H9 (cell line): ENCODE measurements around the gene PDCD7. TPM values are rescaled to one million over a fixed set of nuclear protein-coding genes. Genes with fewer than 3 reads are reported as not detected.
"Not testable (repeated sequence)": the region's sequence is repeated elsewhere in the genome, so short reads cannot be mapped to it uniquely, and the experiment has no call there.

ENCODE experiments used
- DNase-seq: peaks from one replicate; pipeline ENCODE4 v3.0.0-alpha.2; 2017
- H2AFZ ChIP-seq: one replicate; pipeline ENCODE4 v1.6.1; 2013; ENCODE audit warnings: mild to moderate bottlenecking, low read length, control low read depth, moderate library complexity
- H2AK5ac ChIP-seq: 2 replicates; pipeline ENCODE4 v1.6.1; 2013; ENCODE audit warnings: low read length, control low read depth, mixed read lengths; ENCODE audit not compliant: insufficient read length
- H2BK120ac ChIP-seq: one replicate; pipeline ENCODE4 v1.6.1; 2013; ENCODE audit warnings: low read depth, mild to moderate bottlenecking, low read length, control low read depth, inconsistent platforms; ENCODE audit not compliant: poor library complexity, severe bottlenecking
- H2BK12ac ChIP-seq: 2 replicates; pipeline ENCODE4 v1.6.1; 2013; ENCODE audit warnings: low read length, control low read depth, mixed read lengths, low read depth; ENCODE audit not compliant: insufficient read length
- H2BK15ac ChIP-seq: 2 replicates; pipeline ENCODE4 v1.6.1; 2013; ENCODE audit warnings: low read depth, low read length, control low read depth
- H2BK20ac ChIP-seq: one replicate; pipeline ENCODE4 v1.6.1; 2013; ENCODE audit warnings: low read depth, mild to moderate bottlenecking, low read length, control low read depth, inconsistent platforms; ENCODE audit not compliant: poor library complexity, severe bottlenecking
- H2BK5ac ChIP-seq: 2 replicates; pipeline ENCODE4 v1.6.1; 2013; ENCODE audit warnings: low read length, control low read depth, mixed read lengths; ENCODE audit not compliant: insufficient read length
- H3K14ac ChIP-seq: 2 replicates; pipeline ENCODE4 v1.6.1; 2013; ENCODE audit warnings: low read length, control low read depth; ENCODE audit not compliant: insufficient read depth
- H3K18ac ChIP-seq: 2 replicates; pipeline ENCODE4 v1.6.1; 2013; ENCODE audit warnings: low read depth, mild to moderate bottlenecking, mixed read lengths, low read length, control low read depth; ENCODE audit not compliant: insufficient read length
- H3K23ac ChIP-seq: 2 replicates; pipeline ENCODE4 v1.6.1; 2013; ENCODE audit warnings: low read length, control low read depth, mixed read lengths, low read depth; ENCODE audit not compliant: insufficient read length
- H3K23me2 ChIP-seq: 2 replicates; pipeline ENCODE4 v1.6.1; 2013; ENCODE audit warnings: low read depth, mild to moderate bottlenecking, mixed read lengths, low read length, control low read depth; ENCODE audit not compliant: insufficient read length, poor library complexity, severe bottlenecking
- H3K27ac ChIP-seq: 2 replicates; pipeline ENCODE4 v1.5.1; 2013; ENCODE audit warnings: low read length, control low read depth, mixed read lengths, low read depth; ENCODE audit not compliant: insufficient read length
- H3K27me3 ChIP-seq: 2 replicates; pipeline ENCODE4 v1.6.1; 2013; ENCODE audit warnings: low read length, control low read depth, inconsistent platforms; ENCODE audit not compliant: insufficient read depth
- H3K4ac ChIP-seq: 2 replicates; pipeline ENCODE4 v1.6.1; 2013; ENCODE audit warnings: low read depth, mild to moderate bottlenecking, control low read depth, inconsistent platforms, low read length, moderate library complexity
- H3K4me1 ChIP-seq: 2 replicates; pipeline ENCODE4 v1.6.1; 2013; ENCODE audit warnings: low read length, control low read depth, inconsistent platforms; ENCODE audit not compliant: insufficient read depth
- H3K4me2 ChIP-seq: 2 replicates; pipeline ENCODE4 v1.6.1; 2013; ENCODE audit warnings: low read length, control low read depth, mixed read lengths; ENCODE audit not compliant: insufficient read length, insufficient read depth
- H3K56ac ChIP-seq: 2 replicates; pipeline ENCODE4 v1.6.1; 2013; ENCODE audit warnings: low read depth, mild to moderate bottlenecking, mixed read lengths, low read length, control low read depth; ENCODE audit not compliant: insufficient read length
- H3K79me1 ChIP-seq: 2 replicates; pipeline ENCODE4 v1.6.1; 2013; ENCODE audit warnings: low read depth, mild to moderate bottlenecking, moderate library complexity, low read length, control low read depth, inconsistent platforms; ENCODE audit not compliant: insufficient read depth, poor library complexity, severe bottlenecking
- H3K79me2 ChIP-seq: 2 replicates; pipeline ENCODE4 v1.6.1; 2013; ENCODE audit warnings: low read length, control low read depth, inconsistent platforms; ENCODE audit not compliant: insufficient read depth
- H3K9ac ChIP-seq: 2 replicates; pipeline ENCODE4 v1.6.1; 2013; ENCODE audit warnings: low read length, control low read depth, mixed read lengths; ENCODE audit not compliant: insufficient read length; ENCODE audit errors: extremely low read depth
- H3K9me3 ChIP-seq: one replicate; pipeline ENCODE4 v1.6.1; 2013; ENCODE audit warnings: low read depth, low read length, inconsistent platforms; ENCODE audit not compliant: control insufficient read depth
- H3T11ph ChIP-seq: one replicate; pipeline ENCODE4 v1.6.1; 2013; ENCODE audit warnings: mild to moderate bottlenecking, low read length, control low read depth, inconsistent platforms
- H4K20me1 ChIP-seq: one replicate; pipeline ENCODE4 v1.6.1; 2013; ENCODE audit not compliant: control insufficient read depth, insufficient read length, insufficient read depth
- H4K5ac ChIP-seq: 2 replicates; pipeline ENCODE4 v1.6.1; 2013; ENCODE audit warnings: low read depth, mild to moderate bottlenecking, mixed read lengths, low read length, control low read depth; ENCODE audit not compliant: insufficient read length
- H4K8ac ChIP-seq: replicated peaks from 2 replicates; pipeline ENCODE4 v1.6.1; 2013; ENCODE audit warnings: low read length, control low read depth, mixed read lengths, low read depth; ENCODE audit not compliant: insufficient read length
- H4K91ac ChIP-seq: 2 replicates; pipeline ENCODE4 v1.6.1; 2013; ENCODE audit warnings: low read depth, mild to moderate bottlenecking, moderate library complexity, mixed read lengths, low read length, control low read depth; ENCODE audit not compliant: insufficient read length
- H3K27ac Mint-ChIP-seq, 3 experiments: 2 replicates in 2 of 3; 3 replicates in 1 of 3; pipeline ENCODE4 v1.8.0; 2020 to 2021; ENCODE audit warnings: mixed read lengths in 3 of 3, mild to moderate bottlenecking in 1 of 3, moderate library complexity in 1 of 3
- H3K27me3 Mint-ChIP-seq: 2 replicates; pipeline ENCODE4 v1.8.0; 2021; ENCODE audit warnings: low read depth, mild to moderate bottlenecking, moderate library complexity, mixed read lengths
- H3K36me3 Mint-ChIP-seq, 3 experiments: 2 replicates in 2 of 3; 3 replicates in 1 of 3; pipeline ENCODE4 v1.8.0; 2020 to 2021; ENCODE audit warnings: low read depth in 3 of 3, mixed read lengths in 3 of 3; ENCODE audit not compliant: insufficient read depth in 1 of 3
- H3K4me1 Mint-ChIP-seq, 2 experiments: 2 replicates each; pipeline ENCODE4 v1.8.0; 2020; ENCODE audit warnings: mixed read lengths in 2 of 2
- H3K4me3 Mint-ChIP-seq, 2 experiments: 2 replicates in 1 of 2; 3 replicates in 1 of 2; pipeline ENCODE4 v1.8.0; 2020 to 2021; ENCODE audit warnings: mild to moderate bottlenecking in 2 of 2, mixed read lengths in 2 of 2, moderate library complexity in 1 of 2
- H3K9me3 Mint-ChIP-seq, 2 experiments: 2 replicates in 1 of 2; 3 replicates in 1 of 2; pipeline ENCODE4 v1.8.0; 2020; ENCODE audit warnings: mild to moderate bottlenecking in 2 of 2, mixed read lengths in 2 of 2, moderate library complexity in 1 of 2
- WGBS: extraction: QIAGEN DNeasy Blood & Tissue Kit; methylation state at CpG from one replicate; pipeline ENCODE4 v1.1.7; 2013; ENCODE audit warnings: missing lambda C conversion rate, low lambda C conversion rate, mixed read lengths; ENCODE audit not compliant: insufficient read length; ENCODE audit errors: extremely low coverage; 5-methylcytosine and 5-hydroxymethylcytosine counted together
- total RNA-seq: library from RNA; stranded (reverse); gene quantifications from 2 replicates; pipeline ENCODE4 v1.2.1, GENCODE V29; 2021

Gene PDCD7
- total RNA-seq, 1 experiment from 2014 or later, result 35.2 TPM

DNA sequence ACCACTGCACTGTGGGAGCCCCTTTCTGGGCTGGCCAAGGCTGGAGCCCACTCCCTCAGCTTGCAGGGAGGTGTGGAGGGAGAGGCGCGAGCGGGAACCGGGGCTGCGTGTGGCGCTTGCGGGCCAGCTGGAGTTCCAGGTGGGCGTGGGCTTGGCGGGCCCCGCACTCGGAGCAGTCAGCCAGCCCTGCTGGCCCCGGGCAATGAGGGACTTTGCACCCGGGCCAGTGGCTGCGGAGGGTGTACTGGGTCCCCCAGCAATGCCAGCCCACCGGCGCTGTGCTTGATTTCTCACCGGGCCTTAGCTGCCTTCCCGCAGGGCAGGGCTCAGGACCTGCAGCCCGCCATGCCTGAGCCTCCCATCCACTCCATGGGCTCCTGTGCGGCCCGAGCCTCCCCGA, 58.7 kb downstream of the PDCD7 start:
- not testable (repeated sequence) for H3K14ac ChIP-seq, H3T11ph ChIP-seq, H2BK20ac ChIP-seq, H3K27ac Mint-ChIP-seq, H2BK15ac ChIP-seq, H3K36me3 Mint-ChIP-seq, H4K20me1 ChIP-seq, H2AK5ac ChIP-seq, H3K4ac ChIP-seq, H4K8ac ChIP-seq, H2BK12ac ChIP-seq, H3K9ac ChIP-seq, H3K9me3 Mint-ChIP-seq, H3K79me1 ChIP-seq, H2AFZ ChIP-seq, H3K9me3 ChIP-seq, H2BK120ac ChIP-seq, H2BK5ac ChIP-seq, H3K27ac ChIP-seq, DNase-seq, H4K5ac ChIP-seq, H3K23me2 ChIP-seq, H3K4me2 ChIP-seq, H3K18ac ChIP-seq, H3K4me1 ChIP-seq, H3K23ac ChIP-seq, H3K79me2 ChIP-seq, H3K27me3 ChIP-seq, H4K91ac ChIP-seq, H3K4me3 Mint-ChIP-seq, H3K56ac ChIP-seq
- peaks cover 18% of the 10 kb centered on the region for H3K27me3 Mint-ChIP-seq
- H3K4me1 Mint-ChIP-seq, result peaks cover 10 to 17% of the 10 kb centered on the region in 2 experiments
- WGBS, result no CpG with 5 or more reads among the region's 22 CpGs
